Psoas muscle (tissue), 8 donors: ENCODE data around the gene C17orf50. TPM values are rescaled to one million over a fixed set of nuclear protein-coding genes. Genes with fewer than 3 reads are reported as not detected.

Experiments
- ATAC-seq, 4 donors: fragments of 200-7000 bp; cut with Tn5 transposase; one replicate each; pipeline ENCODE4 v1.9.1; 2020; ENCODE audit warnings: moderate library complexity in 3 of 4, mild to moderate bottlenecking in 2 of 4
- DNase-seq, 2 donors: peaks; one replicate each; pipeline ENCODE4 v3.0.0-alpha.2; 2020
- H3K27ac ChIP-seq: fragments of 200-600 bp; one replicate; pipeline ENCODE4 v1.8.0; 2022
- H3K27me3 ChIP-seq, 3 donors: fragments of 200-600 bp in 1 of 3; one replicate each; pipeline versions ENCODE4 v1.6.1 to v1.8.0; 2013 to 2022; ENCODE audit warnings: low read length in 2 of 3, mild to moderate bottlenecking in 2 of 3, moderate library complexity in 1 of 3; ENCODE audit not compliant: insufficient read depth in 3 of 3
- H3K36me3 ChIP-seq, 2 donors: fragments of 200-600 bp in 1 of 2; one replicate each; pipeline versions ENCODE4 v1.6.1 to v1.8.0; 2013 to 2022; ENCODE audit warnings: low read depth in 1 of 2, mild to moderate bottlenecking in 1 of 2, moderate library complexity in 1 of 2; ENCODE audit not compliant: insufficient read depth in 1 of 2
- H3K4me1 ChIP-seq: fragments of 200-600 bp; one replicate; pipeline ENCODE4 v1.8.0; 2022
- H3K4me3 ChIP-seq: fragments of 200-600 bp; one replicate; pipeline ENCODE4 v1.8.0; 2022; ENCODE audit warnings: mild to moderate bottlenecking
- H3K9me3 ChIP-seq: fragments of 200-600 bp; one replicate; pipeline ENCODE4 v1.8.0; 2022
- CTCF ChIP-seq: fragments of 200-600 bp; IDR thresholded peaks from one replicate; pipeline ENCODE4 v1.8.0; 2022; ENCODE audit warnings: antibody characterized with exemption
- WGBS, 3 donors: extraction: QIAGEN DNeasy Blood & Tissue Kit; methylation state at CpG; one replicate each; pipeline versions ENCODE4 v1.1.6 to v1.1.7; 2013; 5-methylcytosine and 5-hydroxymethylcytosine counted together
- intact Hi-C, 2 donors: fragments of 100-400 bp; cut with DNase I; formaldehyde crosslinking; loops; one replicate each; pipeline versions ENCODE4 v1.11.0 to v1.14.2; 2022
- polyA plus RNA-seq, 3 donors: library from polyadenylated mRNA; stranded (reverse); fragments of 200-250 nt; gene quantifications; one replicate each; pipeline ENCODE4 v1.2.3, GENCODE V29; 2013
- total RNA-seq, 4 donors: library from RNA; stranded (reverse); fragmentation: NEBNext Ultra II Directional in 2 of 4; extraction: Animal tissue kit (Norgen Biotek cat#: 25700) in 2 of 4; gene quantifications; one replicate each; pipeline versions ENCODE4 v1.2.1 to v1.2.4, GENCODE V29; 2021 to 2023
- donor health status: healthy with polysubstance abuse.
- donor health status: DM: no; HTN: no; CAD: no; lungs with moderate emphysema.
- donor health status: Bipolar disorder and iron deficiency.
- donor health status: healthy.
- donor health status: DM: yes; HTN: yes; CAD: no.
- donor health status: DM: no; HTN: no; CAD: no.
- donor health status: DM: no; HTN: no; CAD: no.
- donor health status: DM: yes; HTN: yes; CAD: no.

The C17orf50 gene
- total and polyA plus RNA-seq, 7 donors = 0.08 TPM; not detected in 6

- intact Hi-C loops = no loop called here
- peaks cover 7 to 50% of the 10 kb centered on the region in 2 donors for H3K36me3 ChIP-seq
- WGBS, 3 donors = 90 to 93% (median 93%) methylated on average over 4 of the region's 4 CpGs
Observed at GRCh38 chr17:35725058-35725457, 35.6 kb upstream of the C17orf50 start.

GRCh38 chr17:35725802-35726126 is 34.9 kb upstream of the C17orf50 start:
- H3K27ac ChIP-seq = no peak overlapping the region
- peaks cover 7 to 47% of the 10 kb centered on the region in 2 donors for H3K36me3 ChIP-seq
- H3K9me3 ChIP-seq = no peaks in the 10 kb centered on the region
- H3K4me3 ChIP-seq = no peak overlapping the region
- 80 to 83% (median 83%) methylated on average over 2 of the region's 2 CpGs for WGBS, 3 donors
- no peaks in the 10 kb centered on the region for H3K27me3 ChIP-seq
- no peak for ATAC-seq
- H3K4me1 ChIP-seq = peaks cover 8% of the 10 kb centered on the region
- no peak for TF ChIP-seq CTCF
- intact Hi-C loops = no loop called here
- no peak for DNase-seq

More at GRCh38 chr17:35725058-35725457, 35.6 kb upstream of the C17orf50 start:
- TF ChIP-seq CTCF = no peak
- Histone ChIP-seq H3K4me3 (no peak overlapping the region), H3K9me3 (no peaks in the 10 kb centered on the region), H3K27ac (no peak overlapping the region), H3K27me3 (no peaks in the 10 kb centered on the region), H3K4me1 (peaks cover 7% of the 10 kb centered on the region)
- ATAC-seq (no peak), DNase-seq (no peak)

- no peak overlapping the region for H3K27ac ChIP-seq
- no peak for TF ChIP-seq CTCF
- H3K4me3 ChIP-seq = no peak overlapping the region
- no peaks in the 10 kb centered on the region for H3K9me3 ChIP-seq
- H3K4me1 ChIP-seq = peaks cover 13% of the 10 kb centered on the region
- intact Hi-C loops = no loop called here
- DNase-seq (peak; percentile 64 to 85), ATAC-seq (peak in 3 of 4 donors; percentile 33 to 50 (median 36))
- no peaks in the 10 kb centered on the region for H3K27me3 ChIP-seq
- WGBS, 3 donors = 35 to 47% (median 37%) methylated on average over 6 of the region's 6 CpGs
- peaks cover 7 to 41% of the 10 kb centered on the region in 2 donors for H3K36me3 ChIP-seq
Observed at GRCh38 chr17:35726127-35726952, 34.3 kb upstream of the C17orf50 start.

- no peak for TF ChIP-seq CTCF
- H3K27me3 ChIP-seq = no peaks in the 10 kb centered on the region
- ATAC-seq (no peak), DNase-seq (no peak)
- intact Hi-C loops = no loop called here
- no peaks in the 10 kb centered on the region for H3K9me3 ChIP-seq
- WGBS, 3 donors = 65 to 74% (median 71%) methylated on average over 5 of the region's 5 CpGs
- H3K4me1 ChIP-seq = peaks cover 13% of the 10 kb centered on the region
- no peak overlapping the region for H3K4me3 ChIP-seq
- no peak overlapping the region for H3K27ac ChIP-seq
- H3K36me3 ChIP-seq = peaks cover 7 to 34% of the 10 kb centered on the region in 2 donors
Observed at GRCh38 chr17:35726953-35727460, 33.7 kb upstream of the C17orf50 start.
